Heart left ventricle (tissue), 16 donors: ENCODE measurements around the gene ROCK2. TPM values are rescaled to one million over a fixed set of nuclear protein-coding genes. Genes with fewer than 3 reads are reported as not detected.

ENCODE experiments used
- ATAC-seq, 4 donors: fragments of 200-7000 bp; cut with Tn5 transposase; one replicate each; pipeline ENCODE4 v1.9.1; 2020 to 2022; ENCODE audit warnings: moderate library complexity in 4 of 4, mild to moderate bottlenecking in 3 of 4, moderate number of reproducible peaks in 1 of 4
- DNase-seq, 5 donors: peaks; one replicate each; pipeline ENCODE4 v3.0.0-alpha.2; 2020
- H3K27ac ChIP-seq, 12 donors: fragments of 200-600 bp; sonication (generic) in 4 of 12; one replicate each; pipeline versions ENCODE4 v1.5.0 to v1.8.0; 2016 to 2022; ENCODE audit warnings: mild to moderate bottlenecking in 2 of 12
- H3K27me3 ChIP-seq, 9 donors: fragments of 200-600 bp; sonication (generic) in 2 of 9; one replicate each; pipeline versions ENCODE4 v1.5.1 to v1.8.0; 2016 to 2022; ENCODE audit warnings: mild to moderate bottlenecking in 3 of 9
- H3K36me3 ChIP-seq, 9 donors: fragments of 200-600 bp; sonication (generic) in 2 of 9; one replicate each; pipeline versions ENCODE4 v1.5.0 to v1.8.0; 2018 to 2022; ENCODE audit warnings: mild to moderate bottlenecking in 2 of 9
- H3K4me1 ChIP-seq, 12 donors: fragments of 200-600 bp; sonication (generic) in 4 of 12; one replicate each; pipeline versions ENCODE4 v1.5.0 to v1.8.0; 2016 to 2022; ENCODE audit warnings: mild to moderate bottlenecking in 3 of 12
- H3K4me3 ChIP-seq, 12 donors: fragments of 200-600 bp; sonication (generic) in 4 of 12; one replicate each; pipeline versions ENCODE4 v1.5.0 to v1.8.0; 2017 to 2022; ENCODE audit warnings: mild to moderate bottlenecking in 9 of 12, moderate library complexity in 4 of 12
- H3K9me3 ChIP-seq, 12 donors: fragments of 200-600 bp; sonication (generic) in 4 of 12; one replicate each; pipeline versions ENCODE4 v1.5.0 to v1.8.0; 2016 to 2022; ENCODE audit warnings: mild to moderate bottlenecking in 1 of 12
- POLR2A ChIP-seq, 2 donors: fragments of 450-650 bp; IDR thresholded peaks; one replicate each; pipeline ENCODE4 v1.6.1; 2017; ENCODE audit warnings: antibody characterized with exemption in 2 of 2, mild to moderate bottlenecking in 2 of 2, moderate library complexity in 2 of 2
- WGBS, 4 donors: extraction: QIAGEN DNeasy Blood & Tissue Kit in 2 of 4; methylation state at CpG; one replicate each; pipeline versions ENCODE4 v1.1.5 to v1.1.7; 2013 to 2018; 5-methylcytosine and 5-hydroxymethylcytosine counted together
- intact Hi-C, 10 donors: fragments of 100-400 bp; cut with DNase I; formaldehyde crosslinking; loops; one replicate each; pipeline versions ENCODE4 v1.11.1 to v1.14.2; 2022
- polyA plus RNA-seq, 2 donors: library from polyadenylated mRNA; stranded (reverse); fragments of 200-250 nt; gene quantifications; one replicate each; pipeline ENCODE4 v1.2.3, GENCODE V29; 2013
- total RNA-seq, 9 donors: library from RNA; depleted of rRNA in 2 of 9; stranded (reverse); fragments of >200 nt in 2 of 9; fragmentation: NEBNext Ultra II Directional in 3 of 9; extraction: Animal tissue kit (Norgen Biotek cat#: 25700) in 3 of 9; gene quantifications; one replicate each; pipeline versions ENCODE4 v1.1.0 to v1.2.4, GENCODE V29; 2016 to 2023
- TF ChIP-seq, protein P1 (sequence below), 12 donors: fragments of 200-600 bp; sonication (generic) in 4 of 12; IDR thresholded peaks; one replicate each; pipeline versions ENCODE4 v1.5.0 to v1.8.0; 2018 to 2022; ENCODE audit warnings: antibody characterized with exemption in 12 of 12, mild to moderate bottlenecking in 5 of 12
- donor health status: ischemic (EF 13 %, LVEDD 7.1; RV severe dilation, severe dysfunction).
- donor health status: healthy with polysubstance abuse.
- donor health status: DM: no; HTN: yes; CAD: no.
- donor health status: DM: no; HTN: no; CAD: no.
- donor health status: ischemic (EF 25% LVEDD 6.9; RV normal size, moderate dysfunction).
- donor health status: ischemic (EF 25% LVEDD 5.7; RV mildly dilated, moderate dysfunction).
- donor health status: healthy.
- donor health status: DM: yes; HTN: yes; CAD: no.
- donor health status: ischemic (EF 35%, LVEDD 5.7; RV mildly dilated, moderate dysfunction).
- donor health status: nonischemic (EF 11% LVEDD 7.7; RV severe dilation, severe dysfunction).
- donor health status: DM: yes; HTN: yes; CAD: no.
- donor health status: PGD.
- donor health status: ischemic (EF 29% LVEDD 5.4; RV normal size, mild dysfunction).
- donor health status: nonischemic (EF 23%, LVEDD 6.1; RV moderate dilation, normal function).

ROCK2 gene
- total and polyA plus RNA-seq, 11 donors: 6.1 to 44.3 (median 38.0) TPM

DNA sequence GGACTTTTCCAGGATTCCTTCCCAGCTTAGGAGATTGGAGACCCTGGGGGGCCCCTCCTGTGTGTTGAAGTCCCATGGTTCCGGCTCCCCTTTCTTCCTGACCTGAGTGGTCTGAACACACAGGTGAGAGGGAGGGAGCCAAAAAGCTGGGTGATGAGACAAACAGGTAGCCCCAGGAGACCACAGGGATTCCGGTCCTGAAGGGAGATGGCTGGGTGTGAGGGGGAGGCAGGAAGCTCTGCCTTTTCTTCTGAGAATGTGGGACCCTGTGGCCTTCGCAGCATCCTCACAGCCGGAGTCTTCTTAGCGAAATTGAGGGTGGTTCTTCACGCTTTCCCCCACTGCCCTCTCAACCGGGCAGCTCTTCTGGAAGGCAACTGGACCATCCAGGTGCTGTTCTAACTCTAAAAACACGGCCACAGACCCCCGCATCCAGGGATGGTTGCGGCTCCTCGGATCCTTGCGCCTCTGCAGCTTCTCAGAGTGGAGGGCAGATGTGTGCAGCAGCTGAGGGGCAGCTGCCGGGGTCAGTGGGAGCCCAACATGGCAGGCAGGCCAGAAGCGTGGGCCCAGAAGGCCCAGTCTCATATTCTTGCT lies 184.8 kb downstream of the ROCK2 start:
- WGBS, 4 donors: 96 to 98% (median 97%) methylated on average over 14 of the region's 14 CpGs
- no peak for TF ChIP-seq POLR2A (IDR thresholded peaks at IDR 0.05)
- TF ChIP-seq, protein P1, sequence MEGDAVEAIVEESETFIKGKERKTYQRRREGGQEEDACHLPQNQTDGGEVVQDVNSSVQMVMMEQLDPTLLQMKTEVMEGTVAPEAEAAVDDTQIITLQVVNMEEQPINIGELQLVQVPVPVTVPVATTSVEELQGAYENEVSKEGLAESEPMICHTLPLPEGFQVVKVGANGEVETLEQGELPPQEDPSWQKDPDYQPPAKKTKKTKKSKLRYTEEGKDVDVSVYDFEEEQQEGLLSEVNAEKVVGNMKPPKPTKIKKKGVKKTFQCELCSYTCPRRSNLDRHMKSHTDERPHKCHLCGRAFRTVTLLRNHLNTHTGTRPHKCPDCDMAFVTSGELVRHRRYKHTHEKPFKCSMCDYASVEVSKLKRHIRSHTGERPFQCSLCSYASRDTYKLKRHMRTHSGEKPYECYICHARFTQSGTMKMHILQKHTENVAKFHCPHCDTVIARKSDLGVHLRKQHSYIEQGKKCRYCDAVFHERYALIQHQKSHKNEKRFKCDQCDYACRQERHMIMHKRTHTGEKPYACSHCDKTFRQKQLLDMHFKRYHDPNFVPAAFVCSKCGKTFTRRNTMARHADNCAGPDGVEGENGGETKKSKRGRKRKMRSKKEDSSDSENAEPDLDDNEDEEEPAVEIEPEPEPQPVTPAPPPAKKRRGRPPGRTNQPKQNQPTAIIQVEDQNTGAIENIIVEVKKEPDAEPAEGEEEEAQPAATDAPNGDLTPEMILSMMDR (IDR thresholded peaks at IDR 0.05): no peak
- no peaks in the 10 kb centered on the region for H3K9me3 ChIP-seq
- H3K36me3 ChIP-seq: peaks cover 0 to 32% (median 11%) of the 10 kb centered on the region in 9 donors
- no peak for ATAC-seq
- no peak for DNase-seq
- H3K27ac ChIP-seq: no peak overlapping the region
- H3K4me3 ChIP-seq: no peak overlapping the region
- H3K27me3 ChIP-seq: no peaks in the 10 kb centered on the region
- intact Hi-C loops: loop anchor here in 3 of 10 donors (10.0 kb wide), 1 partner anchor 185 kb away; the partner anchor contains the start of gene ROCK2 (in 3 of the 3)
- H3K4me1 ChIP-seq: peaks cover 0 to 29% (median 11%) of the 10 kb centered on the region in 12 donors

GRCh38 chr2:11158916-11159573 lies 185.4 kb downstream of the ROCK2 start:
- no peak overlapping the region for H3K27ac ChIP-seq
- TF ChIP-seq, protein P1 (IDR thresholded peaks at IDR 0.05): no peak
- ATAC-seq (no peak), DNase-seq (no peak)
- no peaks in the 10 kb centered on the region for H3K9me3 ChIP-seq
- no peaks in the 10 kb centered on the region for H3K27me3 ChIP-seq
- intact Hi-C loops: loop anchor here in 3 of 10 donors (10.0 kb wide), 1 partner anchor 186 kb away; the partner anchor contains the start of gene ROCK2 (in 3 of the 3)
- H3K4me3 ChIP-seq: no peak overlapping the region
- H3K36me3 ChIP-seq: peaks cover 0 to 31% (median 11%) of the 10 kb centered on the region in 9 donors
- peaks cover 0 to 35% (median 15%) of the 10 kb centered on the region in 12 donors for H3K4me1 ChIP-seq
- WGBS, 4 donors: 76 to 90% (median 84%) methylated on average over 10 to 14 of the region's 14 CpGs

GRCh38 chr2:11157731-11158130 lies 186.7 kb downstream of the ROCK2 start:
- Histone ChIP-seq H3K36me3 (peaks cover 0 to 18% (median 3%) of the 10 kb centered on the region in 9 donors), H3K27me3 (no peaks in the 10 kb centered on the region), H3K9me3 (no peaks in the 10 kb centered on the region), H3K4me3 (no peak overlapping the region), H3K27ac (no peak overlapping the region), H3K4me1 (peaks cover 0 to 36% (median 15%) of the 10 kb centered on the region in 12 donors)
- 93 to 96% (median 95%) methylated on average over 4 of the region's 4 CpGs for WGBS, 4 donors
- no peak for DNase-seq
- ATAC-seq: no peak
- TF ChIP-seq, protein P1 (IDR thresholded peaks at IDR 0.05): no peak
- TF ChIP-seq POLR2A (IDR thresholded peaks at IDR 0.05): no peak
- intact Hi-C loops: loop anchor here in 3 of 10 donors (10.0 kb wide), 1 partner anchor 187 kb away; the partner anchor contains the start of gene ROCK2 (in 3 of the 3)

DNA sequence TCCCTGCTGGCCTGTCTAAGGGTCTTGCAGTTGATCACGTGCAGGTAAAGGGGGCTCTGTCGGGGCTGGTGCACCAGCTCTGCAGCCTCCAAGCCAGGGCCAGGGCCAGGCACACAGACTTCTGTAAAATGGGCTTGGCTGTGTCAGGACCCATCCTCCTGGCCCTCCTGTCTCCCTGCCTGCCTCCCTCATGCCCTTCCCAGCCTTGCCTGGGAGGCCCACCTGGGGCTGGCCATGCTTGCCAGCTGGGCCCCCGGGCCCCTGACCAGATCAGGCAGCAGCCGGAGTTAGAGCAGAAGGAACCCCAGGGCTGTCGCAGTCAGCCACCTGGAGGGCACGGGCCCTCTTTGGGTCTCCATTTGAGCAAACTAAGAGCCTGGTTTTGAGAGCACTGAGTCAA lies 187.1 kb downstream of the ROCK2 start:
- DNase-seq (no peak), ATAC-seq (no peak)
- H3K4me1 ChIP-seq: peaks cover 0 to 36% (median 15%) of the 10 kb centered on the region in 12 donors
- H3K9me3 ChIP-seq: no peaks in the 10 kb centered on the region
- intact Hi-C loops: loop anchor here in 3 of 10 donors (10.0 kb wide), 1 partner anchor 188 kb away; the partner anchor contains the start of gene ROCK2 (in 3 of the 3)
- H3K4me3 ChIP-seq: no peak overlapping the region
- peaks cover 0 to 16% (median 2%) of the 10 kb centered on the region in 9 donors for H3K36me3 ChIP-seq
- TF ChIP-seq, protein P1 (IDR thresholded peaks at IDR 0.05): no peak
- TF ChIP-seq POLR2A (IDR thresholded peaks at IDR 0.05): no peak
- no peaks in the 10 kb centered on the region for H3K27me3 ChIP-seq
- WGBS, 4 donors: 80 to 95% (median 93%) methylated on average over 1 to 6 of the region's 6 CpGs
- no peak overlapping the region for H3K27ac ChIP-seq
